Measurements from ENCODE around the gene SLU7. TPM values are rescaled to one million over a fixed set of nuclear protein-coding genes. Genes with fewer than 3 reads are reported as not detected.

SLU7 gene
- total RNA-seq, 1 donor from 2014 or later = 46.9 TPM

GRCh38 chr5:160432196-160432595 lies 13.3 kb upstream of the SLU7 start:
- DNase-seq (ENCODE audit: missing footprints) (no peak), ATAC-seq (no peak)
- intact Hi-C loops (cut with DNase I) = no loop called here

DNA sequence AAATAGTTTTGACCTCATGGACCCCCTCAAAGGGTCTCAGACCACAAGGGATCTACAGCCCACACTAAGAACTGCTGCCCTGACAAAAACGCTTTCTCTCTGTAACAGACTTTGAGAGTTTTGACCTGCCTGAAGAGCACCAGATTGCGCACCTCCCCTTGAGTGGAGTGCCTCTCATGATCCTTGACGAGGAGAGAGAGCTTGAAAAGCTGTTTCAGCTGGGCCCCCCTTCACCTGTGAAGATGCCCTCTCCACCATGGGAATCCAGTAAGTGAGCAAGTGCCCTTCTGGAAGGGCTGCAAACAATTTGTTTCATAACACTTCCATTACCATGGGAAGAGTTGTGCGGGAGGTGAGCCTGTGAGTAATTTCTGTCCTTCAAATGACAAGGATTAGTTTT lies 8.7 kb upstream of the SLU7 start:
- intact Hi-C loops (cut with DNase I) = no loop called here
- no peak for DNase-seq (ENCODE audit: missing footprints)
- no peak for ATAC-seq

DNA sequence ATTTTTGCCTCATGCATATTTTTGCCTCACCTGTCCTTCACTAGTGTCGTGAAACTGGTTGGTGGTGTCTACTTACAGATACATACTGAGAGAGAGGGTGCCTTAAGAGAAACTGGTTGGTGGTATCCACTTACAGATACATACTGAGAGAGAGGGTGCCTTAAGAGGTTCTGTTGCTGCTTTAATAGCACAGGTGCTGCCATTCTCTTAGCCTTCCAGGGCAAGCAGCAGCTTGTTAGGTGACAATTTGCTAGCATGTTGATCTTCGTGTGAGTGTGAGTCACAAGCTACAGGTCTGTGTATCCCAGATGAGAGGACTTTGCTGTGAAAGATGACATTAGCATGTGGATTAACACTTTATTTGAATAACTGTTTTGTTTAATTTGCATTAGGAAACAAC lies 4.2 kb upstream of the SLU7 start:
- ATAC-seq = no peak
- intact Hi-C loops (cut with DNase I) = no loop called here
- no peak for DNase-seq (ENCODE audit: missing footprints)

DNA sequence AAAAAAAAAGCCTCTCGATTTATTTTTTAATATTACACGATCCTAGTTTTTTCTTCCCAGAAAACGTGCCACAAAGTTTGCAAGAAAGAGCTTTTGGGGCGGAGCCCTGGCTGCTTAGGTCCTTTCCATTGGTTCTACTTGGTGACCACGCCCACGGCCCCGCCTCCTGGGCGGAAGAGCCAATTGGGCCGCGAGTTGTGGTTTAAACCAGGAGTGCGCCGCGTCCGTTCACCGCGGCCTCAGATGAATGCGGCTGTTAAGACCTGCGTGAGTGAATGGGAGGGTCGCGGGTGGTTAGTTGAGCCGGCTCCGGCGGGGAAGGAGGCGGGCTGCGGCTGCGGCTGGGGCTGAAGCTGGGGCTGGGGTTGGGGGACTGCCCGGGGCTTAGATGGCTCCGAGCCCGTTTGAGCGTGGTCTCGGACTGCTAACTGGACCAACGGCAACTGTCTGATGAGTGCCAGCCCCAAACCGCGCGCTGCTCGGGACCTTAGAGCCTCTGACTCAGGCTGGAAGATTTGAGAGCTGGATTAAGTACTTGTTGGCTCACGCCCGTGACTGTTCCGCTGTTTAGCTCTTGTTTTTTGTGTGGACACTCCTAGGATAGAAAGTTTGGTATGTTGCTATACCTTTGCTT lies 2.9 kb upstream of the SLU7 start, which contains the start of gene PTTG1:
Gene PTTG1 (plus strand): TSS at position 231 of the 634 bp plus-strand sequence. CDS start 458 bp downstream, outside the sequence.
- DNase-seq (ENCODE audit: missing footprints) = peak; percentile 98
- intact Hi-C loops (cut with DNase I) = no loop called here
- peak; percentile 87 for ATAC-seq

DNA sequence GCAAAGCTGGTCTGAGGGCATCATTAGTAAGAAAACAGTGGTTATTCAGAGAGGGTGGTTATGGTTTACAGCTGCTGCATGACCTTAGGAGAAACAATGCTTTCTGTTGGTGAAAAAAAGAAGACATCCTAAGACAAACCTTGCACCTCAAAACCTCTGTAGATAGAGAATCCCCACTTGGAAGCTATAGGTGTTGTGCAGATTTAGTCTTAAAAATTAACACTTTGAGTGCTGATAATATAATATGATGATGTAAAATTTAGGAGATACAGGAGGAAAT lies 1.4 kb upstream of the SLU7 start:
- ATAC-seq = no peak
- intact Hi-C loops (cut with DNase I) = no loop called here
- no peak for DNase-seq (ENCODE audit: missing footprints)

DNA sequence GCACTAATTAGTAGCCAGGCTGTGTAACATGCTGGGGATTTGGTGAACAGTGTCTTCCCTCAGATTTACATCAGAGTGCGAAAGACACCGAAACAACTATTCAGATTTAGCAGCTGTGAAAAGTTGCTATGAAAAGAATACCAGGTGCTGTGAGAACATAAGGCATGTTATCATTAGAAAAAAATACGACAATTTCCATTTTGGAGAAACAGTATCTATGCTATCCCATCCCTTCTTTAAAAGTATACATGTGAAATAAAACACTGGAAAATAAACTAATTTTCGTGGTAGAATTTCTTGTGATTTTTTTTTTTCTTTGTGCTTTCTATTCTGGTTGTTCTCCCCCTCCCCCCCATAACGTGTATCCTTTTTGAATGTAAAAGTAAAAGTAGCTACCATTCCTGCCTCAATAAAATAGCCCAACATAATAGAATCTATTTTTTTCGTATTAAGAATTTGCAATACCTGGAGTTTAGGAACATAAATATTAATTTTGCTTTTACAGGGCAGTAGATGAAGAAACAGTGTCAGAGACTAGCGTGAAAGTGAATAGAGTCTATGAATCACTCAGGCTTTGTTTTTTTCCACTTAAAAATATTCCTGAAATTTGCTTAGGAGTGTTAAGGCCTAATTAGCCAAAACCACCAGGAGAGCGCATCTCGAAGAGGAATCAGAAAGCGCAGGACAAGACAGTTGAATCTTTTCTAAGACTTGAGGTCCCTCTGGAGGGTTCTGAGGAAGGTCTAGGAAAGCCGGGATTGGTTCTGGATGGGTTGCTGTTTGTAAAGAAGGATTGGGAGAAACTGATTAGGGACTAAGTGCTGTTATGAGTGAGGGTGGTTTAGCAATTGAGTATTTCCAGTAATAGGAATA lies 813 bp upstream of the SLU7 start:
- intact Hi-C loops (cut with DNase I) = no loop called here
- DNase-seq (ENCODE audit: missing footprints) = no peak
- no peak for ATAC-seq

DNA sequence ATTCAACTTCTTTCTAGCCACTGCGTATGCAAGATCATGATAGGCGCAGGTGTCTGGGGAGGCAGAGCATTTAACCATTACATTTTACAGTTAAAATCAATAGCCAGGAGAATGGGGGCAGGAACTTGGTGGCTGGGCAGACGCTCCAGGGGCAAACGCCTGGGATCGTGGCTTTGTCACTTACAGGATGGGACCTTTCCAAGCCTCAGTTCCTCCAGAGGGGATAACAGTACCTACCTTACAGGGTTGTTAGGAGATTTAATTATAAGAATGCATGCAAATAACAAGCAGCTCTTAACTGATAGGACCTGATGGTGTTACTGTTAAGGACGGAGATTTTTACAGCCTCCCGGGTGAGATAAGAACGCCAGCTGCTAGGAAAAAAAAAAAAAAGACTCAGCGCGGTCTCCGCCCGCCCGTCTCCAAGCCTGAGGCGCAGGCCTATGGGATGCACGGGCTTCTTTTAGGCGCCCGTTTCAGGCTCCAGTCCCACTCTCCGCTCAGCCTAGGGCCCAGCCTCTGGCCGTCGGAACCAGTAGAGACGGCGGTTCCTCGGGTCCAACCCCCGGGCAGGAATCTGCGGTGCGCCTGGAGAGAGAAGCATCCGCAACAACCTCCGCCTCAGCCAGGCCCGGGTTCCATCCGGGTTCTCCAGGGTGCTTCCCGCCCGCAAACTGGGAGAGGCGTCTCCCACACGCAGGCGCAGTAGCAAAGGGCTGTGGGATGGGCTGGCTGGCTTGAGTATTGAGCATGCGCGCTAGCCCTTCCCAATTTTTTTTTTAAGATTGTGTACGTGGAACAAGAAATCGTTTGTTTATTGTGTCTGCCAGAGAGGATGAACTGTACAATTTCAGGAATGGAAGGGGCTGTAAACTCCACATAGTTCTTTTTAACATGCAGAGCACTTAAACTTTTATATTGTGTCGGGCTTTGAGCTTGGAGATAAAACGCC lies 19.2 kb downstream of the SLU7 start, which contains the start of gene FAM200C:
Gene FAM200C (minus strand): TSS at position 653 of the 952 bp plus-strand sequence. CDS start 4,564 bp downstream, outside the sequence.
- ATAC-seq (peak; percentile 97), DNase-seq (ENCODE audit: missing footprints) (peak; percentile 94)
- intact Hi-C loops (cut with DNase I) = no loop called here

DNA sequence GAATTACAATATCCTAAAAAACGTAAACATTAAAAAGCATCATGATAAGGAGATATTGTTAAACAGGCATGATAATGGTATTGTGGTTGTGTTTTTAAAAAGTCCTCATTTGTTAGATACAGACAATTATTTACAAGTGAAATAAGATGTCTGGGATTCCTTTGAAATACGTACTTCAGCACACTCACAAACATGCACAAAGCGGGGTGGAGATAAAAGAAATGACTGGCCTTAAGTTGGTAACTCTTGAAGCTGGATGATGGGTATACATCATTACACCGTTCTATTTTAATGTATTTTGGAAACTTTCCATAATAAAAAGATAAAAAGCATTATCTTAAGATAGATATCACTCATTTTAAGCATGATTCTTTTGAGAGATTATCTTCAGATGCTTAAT lies 20.1 kb downstream of the SLU7 start:
- no peak for DNase-seq (ENCODE audit: missing footprints)
- intact Hi-C loops (cut with DNase I) = no loop called here
- no peak for ATAC-seq

DNA sequence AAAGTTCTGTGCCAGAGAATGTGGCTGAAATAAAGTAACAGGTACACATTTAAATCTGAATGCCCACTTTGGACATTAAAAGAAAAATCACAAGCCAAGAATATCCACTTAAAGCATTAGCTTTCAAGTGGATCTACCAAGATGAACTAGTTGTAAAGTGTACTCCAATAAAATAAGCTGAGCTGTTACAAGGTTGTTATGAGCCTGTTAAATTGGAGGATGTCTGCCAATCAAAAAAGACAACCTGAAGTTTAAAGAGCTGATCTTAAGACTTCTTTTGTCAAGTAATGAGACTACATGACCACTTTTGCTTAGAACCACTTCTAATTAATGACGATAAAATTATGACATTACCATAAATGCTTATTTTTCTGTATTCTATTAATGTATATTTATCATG lies 21.4 kb downstream of the SLU7 start:
- ATAC-seq (no peak), DNase-seq (ENCODE audit: missing footprints) (no peak)
- intact Hi-C loops (cut with DNase I) = no loop called here

DNA sequence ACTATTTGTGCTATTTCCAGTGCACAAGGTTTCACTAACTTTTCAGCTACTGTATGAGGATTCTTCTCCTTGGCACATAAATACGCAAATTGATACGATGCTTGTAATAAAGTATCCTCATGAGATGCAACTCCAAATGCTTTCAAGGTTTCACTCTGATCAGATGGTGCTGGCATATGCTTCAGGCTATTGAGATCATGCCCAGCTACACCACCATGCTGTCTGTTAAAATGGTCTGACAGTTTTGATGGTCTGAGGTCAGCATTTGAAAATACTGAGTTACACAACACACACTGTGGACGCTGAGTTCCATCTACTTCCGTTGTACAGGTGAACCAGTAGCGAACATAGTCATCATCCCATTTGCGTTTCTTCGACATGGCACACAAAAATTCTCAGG lies 23.8 kb downstream of the SLU7 start:
- intact Hi-C loops (cut with DNase I) = no loop called here
- DNase-seq (ENCODE audit: missing footprints) (no peak), ATAC-seq (no peak)

DNA sequence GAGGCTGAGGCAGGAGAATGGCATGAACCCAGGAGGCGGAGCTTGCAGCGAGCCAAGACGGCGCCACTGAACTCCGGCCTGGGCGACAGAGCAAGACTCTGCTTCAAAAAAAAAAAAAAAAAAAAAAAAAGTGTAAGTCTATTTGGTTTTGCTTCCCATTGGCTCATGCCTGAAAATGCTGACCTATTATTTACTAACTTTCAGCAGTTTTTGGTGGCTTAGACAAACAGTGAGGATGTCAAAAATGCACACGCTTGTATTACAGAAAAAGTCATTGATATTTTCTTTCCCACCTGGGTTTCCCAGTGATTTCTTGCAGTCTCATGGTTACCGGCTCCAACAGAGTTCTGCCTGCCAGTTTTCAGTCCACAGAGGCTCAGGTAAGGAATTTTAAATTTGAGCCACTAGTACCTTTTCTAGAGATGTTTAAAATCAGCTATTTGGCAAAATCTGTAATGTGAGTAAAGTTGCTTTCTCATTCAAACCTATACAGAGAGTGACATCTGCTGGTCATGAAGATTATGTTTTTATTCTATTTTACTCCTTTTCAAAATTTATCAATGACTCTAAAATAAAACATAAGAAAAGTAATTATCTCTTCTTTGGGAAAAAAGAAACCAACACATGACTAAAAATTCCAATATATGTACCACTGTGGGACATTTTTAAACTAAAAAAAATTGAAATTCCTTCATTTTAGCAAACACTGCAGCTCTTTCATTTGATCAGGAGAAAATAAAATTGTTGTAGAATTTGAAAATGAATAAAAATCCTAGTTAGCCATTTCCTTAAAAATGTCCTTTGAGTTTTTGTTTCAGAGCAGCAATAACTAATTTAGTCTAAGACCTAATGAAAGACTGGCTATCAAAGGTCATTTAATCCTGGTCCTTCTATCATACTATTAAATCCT lies 27.8 kb downstream of the SLU7 start:
- no peak for ATAC-seq
- no peak for DNase-seq (ENCODE audit: missing footprints)
- intact Hi-C loops (cut with DNase I) = loop anchor here (2.0 to 5.0 kb wide), 2 partner anchors 192 to 369 kb away; no protein-coding TSS in a partner anchor

DNA sequence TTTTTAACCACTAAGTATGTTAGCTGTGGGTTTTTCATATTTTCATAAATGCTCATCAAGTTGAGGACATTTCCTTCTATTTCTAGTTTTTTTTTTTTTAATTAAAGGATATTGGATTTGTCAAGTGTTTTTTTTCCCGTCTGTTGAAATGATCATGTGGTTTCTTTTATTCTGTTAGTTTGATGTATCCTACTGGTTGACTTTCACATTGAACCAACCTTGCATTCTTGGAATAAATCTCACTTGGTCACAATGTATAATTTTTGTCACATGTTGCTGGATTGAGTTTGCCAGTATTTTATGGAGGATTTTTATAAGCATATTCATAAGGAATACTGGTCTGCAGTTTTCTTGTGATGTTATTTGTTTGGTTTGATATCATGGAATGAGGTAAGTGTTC lies 31.4 kb downstream of the SLU7 start:
- DNase-seq (ENCODE audit: missing footprints) = no peak
- ATAC-seq = no peak
- intact Hi-C loops (cut with DNase I) = no loop called here

- DNase-seq (ENCODE audit: missing footprints) (no peak), ATAC-seq (no peak)
- intact Hi-C loops (cut with DNase I) = no loop called here
These were observed 33.4 kb downstream of the SLU7 start for GRCh38 chr5:160385496-160385895.

DNA sequence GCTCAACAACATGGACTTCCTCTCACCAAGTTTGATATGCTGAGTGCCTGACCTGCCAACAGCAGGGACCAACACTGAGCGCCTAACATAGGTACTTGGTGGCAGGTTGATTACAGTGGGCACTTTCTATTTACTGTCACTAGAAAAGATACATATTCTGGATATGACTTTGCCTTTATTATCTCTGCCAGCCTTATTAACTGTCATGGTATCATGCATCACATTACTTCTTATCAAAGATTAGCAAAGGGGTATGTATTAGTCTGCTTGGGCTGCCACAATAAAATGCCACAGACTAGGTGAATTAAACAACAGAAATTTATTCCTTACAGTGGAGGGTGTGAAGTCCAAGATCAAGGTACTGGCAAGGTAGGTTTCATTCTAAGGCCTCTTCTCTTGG lies 34.2 kb downstream of the SLU7 start:
- intact Hi-C loops (cut with DNase I) = no loop called here
- ATAC-seq = no peak
- no peak for DNase-seq (ENCODE audit: missing footprints)

GRCh38 chr5:160382346-160382745 lies 36.5 kb downstream of the SLU7 start:
- ATAC-seq = no peak
- intact Hi-C loops (cut with DNase I) = no loop called here
- DNase-seq (ENCODE audit: missing footprints) = no peak

DNA sequence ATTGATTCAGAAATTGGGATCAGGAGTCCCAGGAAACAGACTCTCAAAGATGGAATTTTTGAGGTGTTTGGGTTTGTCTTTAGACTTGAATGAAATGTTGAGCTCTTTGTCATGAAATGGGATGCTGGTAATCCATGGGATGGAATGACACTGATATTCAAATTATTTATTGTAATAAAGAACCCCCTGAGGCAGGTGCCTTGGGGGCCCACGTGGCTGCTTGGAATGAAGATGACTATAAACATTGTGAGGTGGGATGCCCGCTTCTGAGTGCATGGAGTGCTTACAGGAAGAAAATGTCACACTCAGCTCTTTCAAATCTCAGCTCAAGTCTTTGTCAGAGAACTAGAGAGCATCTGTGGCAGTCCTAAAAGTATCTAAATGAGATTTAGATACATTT lies 38.8 kb downstream of the SLU7 start:
- intact Hi-C loops (cut with DNase I) = no loop called here
- DNase-seq (ENCODE audit: missing footprints) (no peak), ATAC-seq (no peak)

DNA sequence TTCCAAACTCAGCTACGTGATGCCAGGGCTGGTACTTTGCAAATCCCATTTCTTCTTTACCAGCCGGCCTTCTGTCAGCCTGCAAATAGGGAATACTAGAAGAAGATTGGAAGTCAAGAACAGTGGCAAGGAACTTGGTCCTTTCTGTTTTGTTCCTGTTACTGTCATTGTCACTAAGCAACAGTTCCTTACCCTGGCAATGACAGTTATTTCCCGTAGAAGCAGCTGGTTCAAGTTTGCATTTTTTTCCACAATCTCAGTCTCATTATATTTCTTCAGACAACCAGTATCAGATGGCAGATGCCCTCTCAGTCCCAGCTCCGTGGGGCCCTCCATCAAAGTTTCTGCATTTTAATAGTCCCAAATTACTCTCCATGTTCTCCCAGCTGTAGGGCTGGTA lies 39.4 kb downstream of the SLU7 start:
- peak; percentile 46 for ATAC-seq
- DNase-seq (ENCODE audit: missing footprints) = no peak
- intact Hi-C loops (cut with DNase I) = no loop called here

DNA sequence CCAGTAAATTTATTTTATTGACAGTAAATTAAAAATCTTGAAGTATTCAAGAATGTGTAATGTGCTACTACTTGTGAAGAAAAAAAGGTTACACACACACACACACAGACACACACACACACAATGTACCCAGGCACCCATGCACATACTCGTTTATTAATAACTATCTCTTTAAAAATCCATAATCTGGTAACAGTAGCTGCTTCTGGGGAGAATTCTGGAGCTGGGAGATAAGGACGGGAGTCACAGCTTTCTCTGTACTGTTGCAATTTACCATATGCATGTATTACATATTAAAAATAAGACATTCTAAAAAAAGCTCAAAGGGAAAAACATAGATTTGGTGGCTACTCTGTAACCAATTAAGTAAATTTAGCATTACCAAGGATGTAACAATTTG lies 40.6 kb downstream of the SLU7 start:
- intact Hi-C loops (cut with DNase I) = no loop called here
- no peak for DNase-seq (ENCODE audit: missing footprints)

More for the DNA sequence above, 40.6 kb downstream of the SLU7 start:
- no peak for ATAC-seq

All from Right ventricle myocardium inferior (tissue), 1 donor.